Measurements from ENCODE around the gene SLMAP. TPM values are rescaled to one million over a fixed set of nuclear protein-coding genes. Genes with fewer than 3 reads are reported as not detected.

The SLMAP gene
- total RNA-seq, 1 donor from 2014 or later: 578 TPM

- DNase-seq (ENCODE audit: low spot score): no peak
- intact Hi-C loops (cut with DNase I): no loop called here
These were observed 162.2 kb downstream of the SLMAP start for GRCh38 chr3:57918123-57918837.

- intact Hi-C loops (cut with DNase I): no loop called here
- DNase-seq (ENCODE audit: low spot score): no peak
These were observed 163.9 kb downstream of the SLMAP start for GRCh38 chr3:57919987-57920386.

GRCh38 chr3:57923101-57923500, 167.0 kb downstream of the SLMAP start:
- DNase-seq (ENCODE audit: low spot score): no peak

GRCh38 chr3:57923752-57924151, 167.6 kb downstream of the SLMAP start:
- intact Hi-C loops (cut with DNase I): no loop called here
- DNase-seq (ENCODE audit: low spot score): no peak

More at GRCh38 chr3:57923101-57923500, 167.0 kb downstream of the SLMAP start:
- intact Hi-C loops (cut with DNase I): no loop called here

GRCh38 chr3:57927166-57927565, 171.1 kb downstream of the SLMAP start:
- no peak for DNase-seq (ENCODE audit: low spot score)

GRCh38 chr3:57927916-57928315, 171.8 kb downstream of the SLMAP start:
- intact Hi-C loops (cut with DNase I): no loop called here
- no peak for DNase-seq (ENCODE audit: low spot score)

More at GRCh38 chr3:57927166-57927565, 171.1 kb downstream of the SLMAP start:
- intact Hi-C loops (cut with DNase I): no loop called here

- no peak for DNase-seq (ENCODE audit: low spot score)
- intact Hi-C loops (cut with DNase I): no loop called here
These were observed 172.4 kb downstream of the SLMAP start for GRCh38 chr3:57928511-57928910.

- intact Hi-C loops (cut with DNase I): no loop called here
- DNase-seq (ENCODE audit: low spot score): no peak
These were observed 173.9 kb downstream of the SLMAP start for GRCh38 chr3:57929988-57930387.

- no peak for DNase-seq (ENCODE audit: low spot score)
- intact Hi-C loops (cut with DNase I): no loop called here
These were observed 177.5 kb downstream of the SLMAP start for GRCh38 chr3:57933602-57934001.

- intact Hi-C loops (cut with DNase I): no loop called here
- DNase-seq (ENCODE audit: low spot score): no peak
These were observed 178.3 kb downstream of the SLMAP start for GRCh38 chr3:57934373-57934772.

GRCh38 chr3:57935539-57935938, 179.4 kb downstream of the SLMAP start:
- DNase-seq (ENCODE audit: low spot score): no peak
- intact Hi-C loops (cut with DNase I): no loop called here

- intact Hi-C loops (cut with DNase I): no loop called here
- no peak for DNase-seq (ENCODE audit: low spot score)
These were observed 181.0 kb downstream of the SLMAP start for GRCh38 chr3:57937092-57937491.

GRCh38 chr3:57939775-57940174, 183.7 kb downstream of the SLMAP start:
- intact Hi-C loops (cut with DNase I): no loop called here
- no peak for DNase-seq (ENCODE audit: low spot score)

- DNase-seq (ENCODE audit: low spot score): no peak
- intact Hi-C loops (cut with DNase I): no loop called here
These were observed 186.3 kb downstream of the SLMAP start for GRCh38 chr3:57942388-57942787.

GRCh38 chr3:57942872-57943283, 186.8 kb downstream of the SLMAP start:
- no peak for DNase-seq (ENCODE audit: low spot score)
- intact Hi-C loops (cut with DNase I): no loop called here

- DNase-seq (ENCODE audit: low spot score): no peak
- intact Hi-C loops (cut with DNase I): no loop called here
These were observed 187.7 kb downstream of the SLMAP start for GRCh38 chr3:57943525-57944495.

GRCh38 chr3:57946970-57947381, 190.9 kb downstream of the SLMAP start:
- DNase-seq (ENCODE audit: low spot score): peak; percentile 20
- intact Hi-C loops (cut with DNase I): no loop called here

GRCh38 chr3:57948080-57948671, 192.1 kb downstream of the SLMAP start:
- DNase-seq (ENCODE audit: low spot score): peak; percentile 51
- intact Hi-C loops (cut with DNase I): no loop called here

GRCh38 chr3:57948781-57949242, 192.7 kb downstream of the SLMAP start:
- intact Hi-C loops (cut with DNase I): no loop called here
- DNase-seq (ENCODE audit: low spot score): peak; percentile 9

GRCh38 chr3:57949344-57949743, 193.2 kb downstream of the SLMAP start:
- DNase-seq (ENCODE audit: low spot score): peak; percentile 38
- intact Hi-C loops (cut with DNase I): no loop called here

Measured in cardiac septum (tissue), 1 donor.